ENCODE data around the gene LGALS9.

DNA sequence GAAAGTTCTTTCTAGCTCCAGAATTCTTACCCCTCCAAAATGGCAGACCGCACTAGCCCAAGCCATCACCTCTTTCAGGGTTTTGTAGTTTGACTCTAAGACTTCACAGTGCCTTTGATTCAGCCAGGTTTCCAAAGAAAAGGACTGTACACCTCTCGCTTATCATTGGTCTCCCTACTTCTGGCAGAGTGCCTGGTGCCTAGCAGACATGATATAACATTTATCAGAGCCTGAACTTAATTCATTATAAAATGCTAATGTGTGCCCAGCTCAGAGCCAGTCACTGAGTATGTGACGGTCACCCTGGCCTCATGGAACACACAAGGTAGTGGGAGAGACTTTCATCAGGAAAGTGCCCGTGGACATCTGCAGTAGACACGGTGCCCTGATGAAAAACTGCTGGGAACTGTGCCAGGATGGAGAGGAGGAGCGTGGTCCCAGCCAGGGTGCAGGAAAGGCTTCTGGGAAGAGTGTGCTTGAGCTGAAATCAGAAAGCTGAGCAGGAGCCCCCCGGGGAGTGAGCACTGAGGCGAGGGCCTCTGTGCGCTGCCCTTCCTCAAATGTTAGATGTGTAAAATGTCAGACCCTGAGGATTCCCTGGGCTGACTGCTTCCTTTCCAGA lies 34.3 kb upstream of the LGALS9 start:
- TF ChIP-seq, protein P1, sequence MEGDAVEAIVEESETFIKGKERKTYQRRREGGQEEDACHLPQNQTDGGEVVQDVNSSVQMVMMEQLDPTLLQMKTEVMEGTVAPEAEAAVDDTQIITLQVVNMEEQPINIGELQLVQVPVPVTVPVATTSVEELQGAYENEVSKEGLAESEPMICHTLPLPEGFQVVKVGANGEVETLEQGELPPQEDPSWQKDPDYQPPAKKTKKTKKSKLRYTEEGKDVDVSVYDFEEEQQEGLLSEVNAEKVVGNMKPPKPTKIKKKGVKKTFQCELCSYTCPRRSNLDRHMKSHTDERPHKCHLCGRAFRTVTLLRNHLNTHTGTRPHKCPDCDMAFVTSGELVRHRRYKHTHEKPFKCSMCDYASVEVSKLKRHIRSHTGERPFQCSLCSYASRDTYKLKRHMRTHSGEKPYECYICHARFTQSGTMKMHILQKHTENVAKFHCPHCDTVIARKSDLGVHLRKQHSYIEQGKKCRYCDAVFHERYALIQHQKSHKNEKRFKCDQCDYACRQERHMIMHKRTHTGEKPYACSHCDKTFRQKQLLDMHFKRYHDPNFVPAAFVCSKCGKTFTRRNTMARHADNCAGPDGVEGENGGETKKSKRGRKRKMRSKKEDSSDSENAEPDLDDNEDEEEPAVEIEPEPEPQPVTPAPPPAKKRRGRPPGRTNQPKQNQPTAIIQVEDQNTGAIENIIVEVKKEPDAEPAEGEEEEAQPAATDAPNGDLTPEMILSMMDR (IDR thresholded peaks at IDR 0.05), result no peak
- TF ChIP-seq POLR2AphosphoS5 (IDR thresholded peaks at IDR 0.05; ENCODE audit: low read depth, low read length), result no peak
- TF ChIP-seq, protein P2, sequence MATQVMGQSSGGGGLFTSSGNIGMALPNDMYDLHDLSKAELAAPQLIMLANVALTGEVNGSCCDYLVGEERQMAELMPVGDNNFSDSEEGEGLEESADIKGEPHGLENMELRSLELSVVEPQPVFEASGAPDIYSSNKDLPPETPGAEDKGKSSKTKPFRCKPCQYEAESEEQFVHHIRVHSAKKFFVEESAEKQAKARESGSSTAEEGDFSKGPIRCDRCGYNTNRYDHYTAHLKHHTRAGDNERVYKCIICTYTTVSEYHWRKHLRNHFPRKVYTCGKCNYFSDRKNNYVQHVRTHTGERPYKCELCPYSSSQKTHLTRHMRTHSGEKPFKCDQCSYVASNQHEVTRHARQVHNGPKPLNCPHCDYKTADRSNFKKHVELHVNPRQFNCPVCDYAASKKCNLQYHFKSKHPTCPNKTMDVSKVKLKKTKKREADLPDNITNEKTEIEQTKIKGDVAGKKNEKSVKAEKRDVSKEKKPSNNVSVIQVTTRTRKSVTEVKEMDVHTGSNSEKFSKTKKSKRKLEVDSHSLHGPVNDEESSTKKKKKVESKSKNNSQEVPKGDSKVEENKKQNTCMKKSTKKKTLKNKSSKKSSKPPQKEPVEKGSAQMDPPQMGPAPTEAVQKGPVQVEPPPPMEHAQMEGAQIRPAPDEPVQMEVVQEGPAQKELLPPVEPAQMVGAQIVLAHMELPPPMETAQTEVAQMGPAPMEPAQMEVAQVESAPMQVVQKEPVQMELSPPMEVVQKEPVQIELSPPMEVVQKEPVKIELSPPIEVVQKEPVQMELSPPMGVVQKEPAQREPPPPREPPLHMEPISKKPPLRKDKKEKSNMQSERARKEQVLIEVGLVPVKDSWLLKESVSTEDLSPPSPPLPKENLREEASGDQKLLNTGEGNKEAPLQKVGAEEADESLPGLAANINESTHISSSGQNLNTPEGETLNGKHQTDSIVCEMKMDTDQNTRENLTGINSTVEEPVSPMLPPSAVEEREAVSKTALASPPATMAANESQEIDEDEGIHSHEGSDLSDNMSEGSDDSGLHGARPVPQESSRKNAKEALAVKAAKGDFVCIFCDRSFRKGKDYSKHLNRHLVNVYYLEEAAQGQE (IDR thresholded peaks at IDR 0.05; ENCODE audit: insufficient read depth in 1 of 2, low read depth in 2 of 2, low read length in 1 of 2), result no peak
- no peak for TF ChIP-seq SIN3A (IDR thresholded peaks at IDR 0.05; ENCODE audit: borderline replicate concordance, insufficient read depth, low read depth, low read length)

Measured in Panc1 (cell line).